ENCODE results near the gene PDLIM1.
A peak's percentile ranks its signal among the peaks of the same experiment; 100 is the strongest.

Gene PDLIM1

GRCh38 chr10:95265572-95265971 lies 25.2 kb downstream of the PDLIM1 start:
- no peak for DNase-seq (ENCODE audit: low read depth in 2 of 2)

DNA sequence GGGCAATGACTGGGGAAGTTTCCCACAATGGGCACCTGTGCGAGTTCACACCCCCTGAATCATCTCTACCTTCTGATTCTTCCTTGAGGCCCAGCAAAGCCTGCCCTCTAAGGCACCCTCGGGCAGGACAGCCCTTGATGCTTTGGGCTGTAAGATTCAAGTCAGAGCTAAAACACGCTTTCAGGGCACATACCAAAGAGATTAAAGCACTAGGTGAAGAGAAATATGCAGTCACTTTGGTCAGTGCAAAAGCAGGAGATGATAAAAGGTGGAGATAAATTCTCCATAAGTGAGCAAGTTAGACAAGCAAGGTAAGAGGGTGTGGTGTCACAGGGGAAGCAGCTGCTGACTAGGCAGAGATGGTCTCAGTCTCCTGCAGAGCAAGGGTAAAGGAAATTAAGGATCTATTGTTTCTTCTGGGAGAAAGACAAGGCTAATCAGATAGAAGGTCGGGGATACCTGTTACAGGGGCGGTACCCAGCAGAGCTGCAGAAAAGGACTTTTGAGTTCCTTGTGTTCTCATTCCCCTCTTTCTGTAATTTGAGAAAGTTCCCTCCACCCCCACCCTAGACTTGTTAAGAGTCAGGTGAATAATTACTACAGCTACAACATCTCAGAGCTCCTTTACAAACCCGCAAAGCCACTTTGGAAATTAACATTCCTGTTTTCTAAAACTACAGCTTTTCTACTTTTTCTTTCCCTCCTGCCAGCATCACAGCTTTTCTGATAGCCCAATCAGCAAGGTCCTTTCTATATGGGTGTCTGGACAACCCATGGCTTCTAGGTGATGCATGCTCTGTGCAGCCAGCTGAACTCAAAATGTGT lies 26.4 kb downstream of the PDLIM1 start:
- no peak for DNase-seq (ENCODE audit: low read depth in 2 of 2)

GRCh38 chr10:95263864-95264226 lies 27.0 kb downstream of the PDLIM1 start:
- no peak for DNase-seq (ENCODE audit: low read depth in 2 of 2)

- DNase-seq (ENCODE audit: low read depth in 2 of 2): no peak
Observed at GRCh38 chr10:95262763-95263518, 27.9 kb downstream of the PDLIM1 start.

DNA sequence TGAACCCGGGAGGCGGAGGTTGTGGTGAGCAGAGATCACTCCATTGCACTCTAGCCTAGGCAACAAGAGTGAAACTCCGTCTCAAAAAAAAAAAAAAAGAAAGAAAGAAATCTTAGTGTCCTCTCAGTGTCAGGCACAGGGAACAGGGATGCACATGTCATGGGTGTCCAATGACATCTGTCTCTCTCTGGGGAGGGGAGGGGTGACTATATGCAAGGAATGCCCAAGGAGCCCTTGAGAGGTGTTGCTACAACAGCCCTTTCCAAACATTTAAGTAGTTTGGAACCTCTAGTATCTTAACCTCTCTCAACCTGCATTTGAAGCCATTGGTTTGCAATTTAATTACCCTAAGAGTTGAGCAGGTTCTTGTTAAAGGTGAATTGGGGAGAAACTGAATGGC lies 28.9 kb downstream of the PDLIM1 start:
- DNase-seq (ENCODE audit: low read depth in 2 of 2): no peak

GRCh38 chr10:95260909-95261552 lies 29.8 kb downstream of the PDLIM1 start:
- no peak for DNase-seq (ENCODE audit: low read depth in 2 of 2)

DNA sequence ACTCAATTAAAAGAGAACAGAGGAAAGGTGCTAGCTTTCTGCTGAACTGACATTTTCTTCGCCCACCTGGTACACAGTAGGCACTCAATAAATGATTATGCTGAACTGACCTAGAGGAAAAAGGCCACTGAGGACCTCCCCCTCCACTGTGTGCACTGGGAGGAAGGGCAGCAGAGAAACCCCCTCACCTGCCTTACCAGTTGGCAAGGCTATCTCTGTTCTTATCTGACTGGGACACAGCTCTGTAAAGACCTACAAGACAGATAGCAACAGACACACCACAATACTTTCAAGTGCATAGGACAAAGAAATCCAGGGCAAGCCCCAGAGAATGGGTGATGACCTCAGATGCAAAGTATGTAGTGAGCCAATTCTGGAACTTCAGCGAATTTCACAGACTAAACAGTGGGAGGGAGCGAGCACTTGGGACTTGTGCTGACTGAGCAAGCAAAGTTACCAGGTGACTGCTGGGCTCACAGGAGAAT lies 30.4 kb downstream of the PDLIM1 start:
- peak; percentile 66 to 71 for DNase-seq (ENCODE audit: low read depth in 2 of 2)

- DNase-seq (ENCODE audit: low read depth in 2 of 2): no peak
Observed at GRCh38 chr10:95257849-95258248, 33.0 kb downstream of the PDLIM1 start.

GRCh38 chr10:95256268-95256667 lies 34.5 kb downstream of the PDLIM1 start:
- DNase-seq (ENCODE audit: low read depth in 2 of 2): no peak

GRCh38 chr10:95254629-95255028 lies 36.2 kb downstream of the PDLIM1 start:
- no peak for DNase-seq (ENCODE audit: low read depth in 2 of 2)

DNA sequence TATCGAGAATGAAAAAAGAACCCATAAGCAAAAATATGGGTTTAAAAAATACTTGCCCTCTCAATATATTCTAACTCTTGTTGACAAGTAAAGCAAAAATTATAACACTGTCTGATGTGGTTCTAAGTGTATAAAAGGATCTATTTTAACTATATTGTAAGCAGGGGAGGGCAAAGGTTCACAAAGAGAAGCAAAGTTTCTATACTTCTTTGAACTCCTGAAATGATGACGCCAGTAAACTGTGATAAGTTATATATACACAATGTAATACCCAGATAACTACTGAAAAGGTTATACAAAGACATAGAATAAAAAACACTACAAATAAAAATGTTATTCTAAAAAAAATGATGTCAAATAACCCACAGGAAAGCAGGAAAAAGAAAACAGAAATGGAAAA lies 37.1 kb downstream of the PDLIM1 start:
- no peak for DNase-seq (ENCODE audit: low read depth in 2 of 2)

- DNase-seq (ENCODE audit: low read depth in 2 of 2): no peak
Observed at GRCh38 chr10:95253007-95253406, 37.8 kb downstream of the PDLIM1 start.

- no peak for DNase-seq (ENCODE audit: low read depth in 2 of 2)
Observed at GRCh38 chr10:95250856-95251255, 39.9 kb downstream of the PDLIM1 start.

GRCh38 chr10:95249467-95249866 lies 41.3 kb downstream of the PDLIM1 start:
- DNase-seq (ENCODE audit: low read depth in 2 of 2): no peak

DNA sequence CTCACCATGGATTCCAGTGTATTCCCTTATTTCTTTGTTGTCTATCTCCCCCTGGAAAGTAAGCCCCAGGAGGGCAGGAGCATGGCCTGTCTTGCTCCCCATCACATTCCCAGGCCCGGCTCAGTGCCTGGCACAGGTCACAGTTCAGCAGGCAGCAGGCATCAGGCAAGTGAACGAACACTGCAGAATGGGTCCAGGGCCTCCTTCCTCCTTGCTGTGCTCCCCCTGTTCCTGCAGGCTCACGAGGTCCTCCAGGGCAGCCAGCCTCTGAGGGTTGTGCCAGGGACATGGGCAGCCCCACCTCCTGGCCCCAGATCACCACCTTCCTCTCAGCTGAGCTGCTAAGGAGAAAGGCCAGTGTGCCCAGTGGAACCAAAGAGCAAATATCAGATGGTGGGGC lies 41.8 kb downstream of the PDLIM1 start:
- DNase-seq (ENCODE audit: low read depth in 2 of 2): no peak

DNA sequence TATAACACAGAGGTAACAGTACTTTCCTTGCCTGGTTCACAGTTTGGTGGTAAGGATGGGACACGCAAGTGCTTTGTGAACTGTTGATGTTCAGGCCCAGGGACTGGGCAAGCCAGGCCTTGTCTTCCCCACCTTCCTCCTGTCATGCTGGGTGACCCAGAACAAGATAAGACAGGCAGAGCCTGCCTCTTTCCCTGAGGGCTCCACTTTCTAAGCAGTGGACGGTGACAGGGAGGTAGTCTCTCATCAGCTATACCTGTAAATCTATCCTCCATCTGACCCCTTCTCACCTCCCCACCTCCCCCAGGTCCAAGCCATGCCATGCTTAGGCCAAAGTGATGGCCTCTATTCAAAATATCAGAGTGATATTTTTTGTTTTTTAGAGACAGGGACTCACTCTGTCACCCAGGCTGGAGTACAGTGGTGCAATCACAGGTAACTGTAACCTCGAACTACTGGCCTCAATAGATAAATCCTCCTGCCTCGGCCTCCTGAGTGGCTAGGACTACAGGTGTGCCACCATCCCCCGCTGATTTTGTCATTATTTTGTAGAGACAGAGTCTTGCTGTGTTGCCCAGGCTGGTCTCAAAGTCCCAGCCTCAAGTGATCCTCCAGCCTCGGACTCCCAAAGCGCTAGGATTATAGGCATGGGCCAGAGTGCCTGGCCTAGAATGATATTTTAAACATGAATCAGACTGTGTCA lies 42.8 kb downstream of the PDLIM1 start:
- no peak for DNase-seq (ENCODE audit: low read depth in 2 of 2)

- DNase-seq (ENCODE audit: low read depth in 2 of 2): peak; percentile 87 to 88
Observed at GRCh38 chr10:95247200-95247880, 43.5 kb downstream of the PDLIM1 start.

DNA sequence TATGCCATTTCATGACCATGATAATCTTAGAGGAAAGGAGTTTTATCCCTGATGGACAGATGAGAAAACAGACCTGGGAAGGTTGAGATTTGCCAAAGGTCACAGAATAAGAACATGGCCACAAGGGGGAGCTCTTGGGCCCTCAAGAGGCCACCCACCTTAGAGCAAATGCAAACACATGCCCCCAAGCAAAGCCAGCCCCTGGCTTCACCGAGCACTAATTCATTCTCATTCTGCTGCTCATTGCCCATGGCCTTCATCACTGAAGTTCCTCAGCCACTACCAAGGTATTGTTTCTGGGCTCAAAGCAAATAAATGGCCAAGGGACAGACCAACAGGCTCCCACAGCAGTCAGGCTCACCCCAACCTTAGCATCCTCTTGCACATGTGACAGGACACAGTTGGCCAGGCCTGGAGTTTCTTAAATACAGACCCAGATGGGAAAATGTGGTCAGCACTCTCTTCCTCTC lies 44.2 kb downstream of the PDLIM1 start:
- peak in 1 of 2 experiments; percentile 57 for DNase-seq (ENCODE audit: low read depth in 2 of 2)

DNA sequence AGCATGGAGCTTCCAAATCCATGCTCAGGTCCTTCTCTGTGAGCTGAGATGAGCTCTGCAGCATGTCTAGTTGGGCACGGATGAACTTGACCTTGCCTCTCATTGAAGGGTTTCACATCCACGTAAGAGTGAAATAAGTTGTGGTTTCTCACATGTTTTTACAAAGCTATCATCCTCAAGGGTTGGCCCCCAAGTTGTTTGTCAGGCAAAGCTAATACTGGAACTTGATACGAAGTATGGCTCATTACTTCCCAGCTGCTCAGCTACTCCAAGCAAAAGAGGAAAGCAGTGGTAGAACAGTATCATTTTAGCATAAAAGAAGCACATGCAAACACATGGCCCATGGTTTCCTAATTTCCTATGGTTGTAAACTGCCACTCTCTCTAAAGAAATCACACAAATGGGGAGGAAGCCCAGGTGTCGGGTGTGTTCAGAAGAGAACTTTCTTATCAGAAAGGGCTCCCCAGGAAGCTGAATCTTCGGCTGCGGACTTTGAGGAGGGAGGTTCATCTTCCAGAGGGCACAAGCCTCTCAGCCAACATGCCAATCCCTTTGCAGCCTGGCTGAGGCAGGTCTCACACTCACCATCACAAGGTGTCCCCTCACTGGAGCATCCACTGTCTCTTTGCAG lies 45.3 kb downstream of the PDLIM1 start:
- DNase-seq (ENCODE audit: low read depth in 2 of 2): no peak

- DNase-seq (ENCODE audit: low read depth in 2 of 2): no peak
Observed at GRCh38 chr10:95244152-95244551, 46.7 kb downstream of the PDLIM1 start.

DNA sequence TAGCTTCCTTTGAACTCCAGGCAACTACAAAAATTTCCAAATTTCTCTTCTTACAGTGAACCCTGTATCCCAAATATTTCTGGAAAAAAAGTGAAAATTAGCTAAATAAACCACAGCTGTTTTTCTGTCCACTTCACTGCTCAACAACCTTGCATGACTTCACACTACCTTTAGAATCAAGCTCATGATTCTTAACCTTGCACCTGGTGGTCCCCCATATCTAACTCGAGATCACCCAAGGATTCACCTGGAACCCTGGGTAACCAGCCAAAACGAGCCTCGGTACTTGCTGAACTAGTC lies 47.5 kb downstream of the PDLIM1 start:
- no peak for DNase-seq (ENCODE audit: low read depth in 2 of 2)
